HL-60/S4 treated with phorbol 12-myristate 13-acetate at 8.2 ng/mL for 4 days and 3 days (cell line): ENCODE results near the gene NLGN1.

Experiments used
- in situ Hi-C: fragments of 300-500 bp; cut with MboI; formaldehyde crosslinking; loops from 2 replicates; pipeline ENCODE4 v1.15.0; 2022; ENCODE audit warnings: low sequenced_read_pairs

The NLGN1 gene

DNA sequence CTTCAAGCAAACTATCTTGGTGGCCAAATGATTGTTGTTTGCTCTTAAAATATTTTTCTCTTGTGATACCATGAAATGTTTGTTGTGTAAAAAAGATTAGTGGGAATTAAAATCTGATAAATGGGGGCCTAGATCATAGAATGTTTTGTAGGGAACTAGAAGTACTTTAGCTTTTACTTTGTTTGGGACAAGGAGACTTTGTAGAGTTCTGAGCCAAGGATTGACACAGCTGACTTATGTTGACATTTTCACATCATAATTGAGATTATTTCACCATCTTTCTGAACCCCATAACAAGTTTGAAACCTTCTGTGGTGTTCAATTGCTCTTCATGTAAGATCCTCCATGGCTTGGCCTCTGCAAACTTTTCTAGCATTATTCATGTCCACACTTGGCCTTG lies 235.4 kb downstream of the NLGN1 start:
- in situ Hi-C loops, result no loop called here

DNA sequence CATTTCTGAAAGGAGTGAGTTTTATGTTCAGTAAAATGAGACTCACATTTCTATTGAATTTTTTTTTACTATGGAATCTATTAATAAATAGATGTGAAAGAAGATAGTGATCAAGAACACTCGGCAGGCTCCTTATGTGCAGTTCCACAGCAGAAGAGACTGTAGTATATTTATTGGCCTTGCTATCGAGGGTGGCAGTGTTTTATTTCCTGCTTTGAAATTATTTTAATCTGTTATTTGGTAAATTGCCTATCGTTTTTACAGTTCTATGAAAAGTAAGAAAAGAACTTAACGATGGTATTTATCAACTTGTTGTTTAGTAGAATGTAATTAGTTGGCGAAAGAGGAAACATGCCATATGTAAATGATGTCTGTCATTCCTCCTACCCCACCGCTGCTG lies 238.3 kb downstream of the NLGN1 start:
- in situ Hi-C loops, result no loop called here

DNA sequence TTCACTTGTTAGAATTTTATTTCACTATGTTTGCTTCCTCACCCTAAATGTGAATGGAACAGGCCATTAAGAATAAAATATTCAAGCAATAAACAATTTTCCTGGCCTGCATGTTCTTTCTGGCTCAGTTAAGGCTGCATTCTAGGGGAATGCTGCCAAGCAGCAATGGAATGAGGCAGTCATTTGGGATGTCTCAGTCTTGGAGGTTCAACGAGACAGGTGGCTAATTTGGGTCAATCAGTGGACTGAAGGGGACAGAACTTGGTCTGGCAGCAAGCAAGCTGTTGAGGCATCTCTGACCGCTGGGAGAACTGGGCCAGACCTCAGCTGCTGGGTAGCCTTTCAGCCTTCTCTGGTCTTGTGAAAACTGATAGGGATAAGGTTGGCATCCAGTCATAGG lies 241.6 kb downstream of the NLGN1 start:
- in situ Hi-C loops, result no loop called here

DNA sequence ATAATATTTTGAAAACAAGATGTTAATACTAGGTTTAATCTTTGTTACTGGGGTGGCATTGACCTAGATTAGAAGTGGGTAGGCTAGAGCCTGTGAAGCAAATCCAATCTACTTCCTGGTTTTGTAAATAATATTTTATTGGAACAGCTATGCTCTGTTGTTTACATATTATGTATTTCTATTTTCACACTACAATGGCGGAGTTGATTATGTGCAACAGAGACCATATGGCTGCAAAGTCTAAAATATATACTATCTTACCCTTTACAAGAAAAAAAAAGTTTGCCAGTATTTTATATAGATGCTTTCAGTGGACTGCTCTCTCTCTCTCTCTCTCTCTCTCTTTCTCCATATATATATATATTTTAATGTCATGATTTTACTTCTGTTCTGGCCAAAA lies 244.2 kb downstream of the NLGN1 start:
- in situ Hi-C loops, result no loop called here

DNA sequence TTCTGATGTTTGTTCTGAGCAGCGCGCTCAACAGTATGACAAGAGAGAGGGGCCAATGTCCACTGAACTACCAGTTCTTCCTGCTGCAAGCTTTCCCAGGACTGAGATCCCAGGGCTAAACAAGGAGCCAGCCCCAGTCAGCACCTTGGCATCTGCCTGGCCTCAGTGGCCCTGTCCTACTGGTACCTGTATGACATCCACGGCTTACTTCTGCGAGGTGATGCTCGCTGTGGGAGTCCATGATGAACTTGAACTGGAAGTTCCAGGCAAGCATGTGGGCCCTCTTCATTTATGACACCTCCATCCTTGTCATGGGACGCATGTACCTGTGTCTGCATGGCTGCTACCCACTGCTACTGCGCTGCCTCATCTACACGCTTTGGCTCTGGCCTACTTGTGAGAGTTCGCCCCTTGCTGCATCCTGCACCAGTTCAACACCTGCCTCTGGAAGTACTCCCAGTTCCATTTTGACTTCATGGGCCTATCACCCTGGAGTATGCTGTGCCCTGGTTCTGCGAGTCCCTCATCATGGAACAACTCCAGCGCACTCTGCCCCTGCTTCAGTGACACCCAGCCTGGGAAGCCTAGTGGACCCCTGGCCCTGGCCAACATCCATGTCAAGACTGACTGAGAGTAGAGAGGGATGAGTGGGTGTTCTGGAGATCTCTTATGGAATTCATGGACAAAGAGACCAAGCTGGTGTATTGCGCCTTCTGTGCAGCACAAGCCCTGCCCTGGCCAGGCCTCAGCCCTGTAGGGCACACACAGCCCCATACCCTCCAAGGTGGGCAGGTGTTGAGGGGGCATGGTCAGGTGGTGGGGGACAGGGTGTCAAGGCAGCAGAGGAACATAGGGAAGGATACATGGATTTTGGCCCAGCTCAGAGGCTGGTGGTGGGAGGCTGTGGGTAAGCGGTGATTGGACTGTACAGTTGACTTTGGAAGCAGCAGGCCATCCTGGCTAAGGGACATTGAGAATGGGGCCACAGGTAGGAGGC lies 246.8 kb downstream of the NLGN1 start:
- in situ Hi-C loops, result no loop called here

DNA sequence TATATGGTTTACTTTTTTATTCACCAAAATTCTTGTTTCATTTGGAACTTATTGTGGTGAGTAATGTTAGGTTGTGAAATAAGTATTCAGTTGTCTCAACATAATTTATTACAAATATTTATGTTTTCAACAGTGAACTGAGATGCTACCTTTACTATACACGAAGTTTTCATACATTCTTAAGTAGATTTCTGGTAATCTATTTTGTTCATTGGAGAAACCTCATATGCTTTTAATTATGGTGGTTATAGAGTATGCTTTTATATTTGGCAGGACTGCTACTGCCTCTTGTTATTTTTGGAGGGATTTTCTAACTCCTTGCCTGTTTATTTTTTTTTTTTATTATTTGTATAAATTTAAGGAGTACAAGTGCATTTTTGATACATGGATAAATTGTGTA lies 253.1 kb downstream of the NLGN1 start:
- in situ Hi-C loops, result no loop called here

DNA sequence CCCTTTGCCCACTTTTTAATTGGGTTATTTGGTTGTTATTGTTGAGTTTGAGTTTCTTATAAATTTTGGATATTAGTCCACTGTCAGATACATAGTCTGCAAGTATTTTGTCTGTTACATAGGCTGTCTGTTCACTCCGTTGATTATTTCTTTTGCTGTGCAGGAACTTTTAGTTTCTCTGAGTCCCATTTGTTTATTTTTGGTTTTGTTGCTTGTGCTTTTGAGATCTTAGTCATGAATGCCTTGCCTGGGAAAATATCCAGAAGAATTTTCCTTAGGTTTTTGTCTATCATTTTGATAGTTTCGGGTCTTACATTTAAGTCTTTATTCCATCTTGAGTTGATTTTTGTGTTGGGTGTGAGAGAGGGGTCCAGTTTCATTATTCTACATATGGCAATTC lies 254.5 kb downstream of the NLGN1 start:
- in situ Hi-C loops, result no loop called here

DNA sequence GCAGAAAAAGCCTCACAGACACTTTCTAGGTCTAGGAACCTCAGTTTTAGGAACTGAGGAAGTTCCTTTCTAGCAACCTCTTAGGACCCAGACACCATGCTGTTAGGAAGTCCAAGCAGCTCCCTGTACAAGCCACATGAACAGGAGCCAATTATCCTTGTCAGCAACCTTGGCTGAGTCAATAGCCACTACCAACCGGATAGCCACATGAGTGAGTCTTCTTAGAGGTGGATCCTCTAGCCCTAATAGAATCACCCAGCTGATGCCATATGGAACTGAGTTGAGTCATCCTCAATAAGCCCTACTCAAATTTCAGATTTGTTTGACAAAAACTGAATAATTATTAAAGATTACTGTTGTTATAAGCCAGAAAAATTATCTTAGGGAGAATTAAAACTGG lies 256.2 kb downstream of the NLGN1 start:
- in situ Hi-C loops, result no loop called here

DNA sequence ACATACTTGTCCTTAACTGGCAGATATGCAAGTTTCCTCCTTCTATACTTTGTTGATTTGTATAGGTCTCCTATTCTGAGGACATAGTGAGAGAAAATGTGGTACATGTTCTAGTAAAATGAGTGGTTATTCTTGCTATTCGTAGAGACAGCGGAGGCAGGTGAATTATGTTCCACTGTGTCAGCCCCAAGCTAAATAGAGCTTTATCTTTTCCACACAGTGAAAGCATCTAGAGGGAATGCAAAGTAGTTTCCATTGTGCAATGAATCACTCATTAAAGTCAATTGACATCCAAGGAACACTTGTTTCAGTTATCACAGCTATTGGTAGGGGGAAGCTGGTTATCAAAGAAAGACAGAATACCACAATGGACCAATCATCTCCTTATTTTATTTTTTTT lies 262.4 kb downstream of the NLGN1 start:
- in situ Hi-C loops, result no loop called here

DNA sequence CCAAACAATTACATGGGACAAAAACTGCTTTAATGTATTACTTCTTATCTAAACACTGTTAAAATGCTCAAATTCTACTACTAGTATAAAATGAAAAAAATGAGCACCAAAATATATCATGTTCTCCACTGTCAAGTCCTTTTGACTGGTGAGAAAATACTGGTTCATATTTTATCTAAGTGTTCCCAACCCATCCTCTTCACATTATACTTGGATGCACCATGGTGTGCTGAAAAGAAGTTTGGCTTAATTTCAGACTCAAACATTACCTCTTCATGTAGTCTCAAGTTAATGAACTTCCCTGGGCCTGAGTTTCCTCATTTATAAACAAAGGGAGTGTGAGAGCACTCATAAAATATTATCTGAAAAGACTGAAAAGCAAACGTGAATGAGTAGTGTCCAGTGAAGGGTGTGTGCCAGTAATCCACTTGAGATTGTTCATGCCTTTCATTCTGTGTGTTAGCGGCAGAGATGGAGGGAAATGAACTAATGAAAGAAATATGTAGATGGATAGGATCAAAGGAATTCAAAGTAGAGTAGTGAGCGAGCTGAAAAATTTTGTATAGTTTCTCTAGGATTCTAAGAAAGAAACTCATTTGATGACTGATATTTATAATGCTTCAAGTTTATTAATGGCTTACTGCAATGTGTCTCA lies 263.2 kb downstream of the NLGN1 start:
- in situ Hi-C loops, result no loop called here

DNA sequence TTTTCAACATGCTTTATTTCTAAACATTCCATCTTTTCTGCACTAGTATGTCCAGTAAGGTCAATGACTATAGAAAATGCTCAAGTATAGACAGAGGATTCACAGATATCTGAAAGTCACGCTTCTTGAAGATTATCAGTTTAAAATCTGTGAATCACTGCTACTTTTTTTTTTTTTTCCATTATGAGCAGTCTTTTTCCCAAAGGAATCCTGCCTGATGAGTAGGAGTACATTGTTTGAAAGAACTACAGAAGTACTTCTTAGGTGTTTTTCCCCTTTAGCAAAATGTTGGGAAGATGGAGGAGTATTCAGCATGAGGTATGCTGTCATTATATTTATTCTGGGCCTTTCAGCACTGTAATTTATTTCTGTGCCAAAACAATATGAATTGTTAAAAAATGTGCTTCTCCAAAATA lies 266.2 kb downstream of the NLGN1 start:
- in situ Hi-C loops, result no loop called here

DNA sequence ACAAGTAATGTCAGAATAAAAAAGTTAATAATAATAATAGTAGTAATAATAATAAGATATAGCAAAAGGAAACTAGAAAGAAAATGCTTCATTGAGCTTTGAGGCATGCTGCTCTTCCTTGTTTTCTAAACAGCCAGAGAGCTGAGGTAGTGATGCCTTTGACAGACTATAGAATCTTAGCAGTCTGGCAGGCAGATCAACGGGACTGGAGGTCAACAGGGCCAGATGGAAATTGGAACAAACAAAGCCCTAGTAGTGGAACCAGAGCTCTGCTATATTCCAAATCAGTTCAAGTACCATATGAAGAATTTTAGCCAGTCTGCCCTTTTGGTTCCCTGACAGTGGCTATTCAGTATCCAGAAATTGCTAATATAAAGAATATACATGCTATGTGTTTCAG lies 278.6 kb downstream of the NLGN1 start:
- in situ Hi-C loops, result no loop called here

DNA sequence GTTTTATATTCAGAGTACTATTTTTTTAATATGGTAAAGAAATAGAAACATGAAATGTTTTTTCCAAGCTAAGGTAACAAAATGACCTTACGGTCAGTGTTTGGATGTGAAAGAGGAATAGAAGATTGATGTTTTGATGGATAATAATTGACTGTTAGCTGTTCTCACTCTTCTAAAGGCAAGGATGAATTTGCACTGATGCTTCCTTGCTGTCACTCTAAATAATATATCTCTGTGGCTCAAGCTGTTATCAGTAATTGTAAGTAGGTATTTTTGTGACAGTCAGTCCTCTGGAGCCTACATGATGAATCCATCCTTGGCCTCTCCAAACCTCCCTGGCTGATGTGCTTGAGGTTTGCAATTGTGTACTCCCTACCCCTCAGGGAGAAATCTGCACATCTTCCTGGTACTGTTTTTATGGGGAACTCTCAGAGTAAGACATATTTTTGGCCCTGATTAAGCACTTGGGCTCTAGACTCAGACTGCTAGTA lies 283.7 kb downstream of the NLGN1 start:
- in situ Hi-C loops, result no loop called here

DNA sequence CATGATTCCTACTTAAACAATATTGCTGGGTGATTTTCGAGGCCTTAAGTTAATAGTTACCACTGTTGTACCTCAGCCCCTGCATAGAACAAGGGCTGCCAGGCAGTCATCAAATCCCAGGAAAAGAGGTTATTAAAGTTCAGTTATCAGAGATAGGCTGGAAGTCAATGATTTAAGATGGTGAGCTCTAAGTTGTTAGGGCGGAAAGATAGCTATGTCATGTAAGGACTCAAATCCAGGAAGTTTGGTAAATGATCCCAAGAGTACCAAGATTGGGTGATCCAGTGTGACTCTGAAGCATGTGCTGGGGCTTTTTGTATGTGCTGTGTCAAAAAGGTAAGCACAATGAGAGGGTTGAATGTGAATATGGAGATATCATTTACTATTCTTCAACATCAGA lies 287.9 kb downstream of the NLGN1 start:
- in situ Hi-C loops, result no loop called here

DNA sequence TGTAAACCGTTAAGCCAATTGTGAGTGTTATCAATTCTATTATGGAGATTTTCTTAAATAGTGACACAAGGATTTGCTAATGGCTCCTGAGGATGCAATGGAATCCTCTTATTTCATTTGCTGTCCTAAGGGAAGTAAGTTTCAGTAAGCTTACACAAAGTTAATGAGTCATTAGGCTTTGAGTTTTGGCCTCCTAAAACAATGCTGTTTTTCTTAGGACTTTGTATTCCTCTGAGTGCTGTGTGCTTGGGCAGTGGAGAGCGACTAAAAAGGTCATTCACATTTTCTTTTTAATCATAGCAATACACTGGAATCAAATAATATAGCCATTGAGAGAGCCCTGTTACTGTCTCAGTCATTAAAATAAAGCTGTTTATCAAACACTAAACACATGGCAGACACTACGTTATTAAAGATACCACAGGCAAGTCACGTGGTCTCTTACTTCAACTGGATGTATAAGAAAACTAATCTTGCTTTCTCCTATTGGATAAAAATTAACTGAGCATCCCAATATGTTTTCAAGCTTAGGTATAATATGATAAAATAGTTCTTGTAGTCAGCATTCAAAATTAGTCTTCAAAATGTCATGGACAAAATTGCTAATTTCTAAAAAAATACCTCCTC lies 290.8 kb downstream of the NLGN1 start:
- in situ Hi-C loops, result no loop called here

DNA sequence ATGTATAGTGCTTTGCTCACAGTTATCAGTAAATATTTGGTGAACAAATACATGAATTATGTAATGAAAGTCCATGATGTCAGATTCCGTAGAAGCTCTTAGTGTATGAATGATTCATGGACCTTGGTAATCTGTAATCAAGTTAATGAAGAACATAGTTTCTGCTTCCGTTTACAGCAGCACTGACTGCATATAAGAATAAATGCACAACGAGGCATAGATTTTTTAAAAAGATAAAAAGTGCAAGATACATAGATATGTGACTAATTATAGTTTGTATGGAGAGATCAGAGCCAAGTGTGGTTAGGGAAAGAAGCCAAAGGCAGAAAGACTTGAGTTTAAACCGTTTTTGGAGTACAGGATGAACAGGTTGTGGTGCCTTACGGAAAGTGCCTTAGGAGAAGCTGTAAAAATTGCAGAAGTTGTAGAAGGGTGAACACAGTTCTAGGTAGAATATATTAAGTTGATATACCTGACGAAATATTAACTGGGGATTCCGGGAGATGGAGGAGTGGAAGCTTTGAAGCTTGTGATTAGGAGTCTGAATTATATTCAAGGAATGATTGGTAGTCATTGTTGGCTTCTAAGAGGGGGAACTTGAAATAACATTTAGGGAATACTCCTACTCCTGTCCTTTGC lies 293.1 kb downstream of the NLGN1 start:
- in situ Hi-C loops, result no loop called here

DNA sequence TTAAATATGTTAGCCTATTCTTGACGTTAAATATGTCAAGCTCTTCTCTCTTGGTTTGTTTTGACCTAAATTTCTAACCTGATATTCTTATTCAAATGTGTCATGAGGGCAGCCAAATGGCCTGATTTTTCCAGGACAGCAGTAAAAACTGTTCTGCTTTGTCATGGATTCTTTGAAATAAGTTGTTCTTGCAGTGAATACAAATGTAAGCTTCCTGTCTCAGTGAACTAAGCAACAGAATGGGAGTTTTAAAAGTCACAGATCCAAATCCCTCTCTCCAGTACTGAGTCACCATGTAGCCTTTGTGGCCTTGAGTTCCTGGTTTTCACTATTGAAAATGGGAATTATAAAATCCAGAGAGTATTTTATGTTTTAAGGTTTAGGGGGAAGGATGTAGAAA lies 301.8 kb downstream of the NLGN1 start:
- in situ Hi-C loops, result no loop called here

DNA sequence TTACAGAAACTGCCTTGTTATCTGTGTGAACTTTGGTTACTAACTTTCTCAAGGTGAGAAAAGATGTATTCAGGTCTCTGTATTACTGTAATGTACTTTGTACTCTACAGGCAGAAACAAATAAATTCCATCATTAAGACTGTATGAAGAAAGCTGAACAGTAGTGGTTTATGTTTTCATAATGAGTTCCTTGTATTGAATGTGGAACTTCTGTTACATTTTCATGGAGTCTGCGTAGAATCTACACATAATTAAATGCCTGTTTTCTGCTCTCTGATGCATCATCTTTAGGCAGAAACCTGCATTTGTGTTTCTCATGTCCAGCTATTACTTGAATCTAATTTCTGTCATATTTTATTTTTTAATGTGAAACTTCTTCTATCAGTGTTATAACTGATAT lies 302.8 kb downstream of the NLGN1 start:
- in situ Hi-C loops, result no loop called here

DNA sequence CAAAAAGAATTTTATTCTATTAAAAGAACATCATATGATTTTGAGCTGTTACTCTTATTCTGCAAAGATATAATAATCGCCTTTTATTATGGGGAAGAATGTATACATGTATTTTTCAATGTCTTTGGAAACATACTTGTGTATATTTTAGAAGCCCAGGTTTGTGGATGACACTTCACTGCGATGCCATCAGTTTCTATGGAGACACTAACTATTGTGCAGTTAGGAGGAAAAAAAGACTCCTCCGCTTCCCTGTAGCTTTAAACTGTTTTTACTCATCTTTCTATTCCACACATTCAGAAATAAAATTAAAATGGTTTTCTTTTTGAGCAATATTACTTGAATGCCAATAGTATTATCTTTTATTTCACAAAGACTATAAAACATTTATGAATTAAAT lies 305.0 kb downstream of the NLGN1 start:
- in situ Hi-C loops, result no loop called here

DNA sequence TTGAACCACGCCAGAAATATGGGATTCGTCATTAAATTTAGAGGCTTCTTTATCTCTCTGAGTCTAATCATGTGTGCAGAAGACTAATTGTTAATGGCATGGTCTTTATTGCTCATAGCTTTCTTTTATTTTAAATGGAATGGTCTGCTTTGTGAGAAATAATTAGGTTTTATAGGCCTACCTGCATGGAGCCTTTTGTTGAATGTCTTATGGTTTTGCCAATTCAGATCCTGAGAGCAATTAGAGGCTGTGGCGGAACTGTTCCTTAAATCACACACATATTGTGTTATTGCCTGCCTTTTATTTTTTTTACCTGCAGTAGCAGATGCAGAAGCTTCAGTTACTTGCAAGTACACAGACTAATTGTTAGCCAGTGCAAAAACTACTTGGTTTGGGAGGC lies 306.2 kb downstream of the NLGN1 start:
- in situ Hi-C loops, result no loop called here

DNA sequence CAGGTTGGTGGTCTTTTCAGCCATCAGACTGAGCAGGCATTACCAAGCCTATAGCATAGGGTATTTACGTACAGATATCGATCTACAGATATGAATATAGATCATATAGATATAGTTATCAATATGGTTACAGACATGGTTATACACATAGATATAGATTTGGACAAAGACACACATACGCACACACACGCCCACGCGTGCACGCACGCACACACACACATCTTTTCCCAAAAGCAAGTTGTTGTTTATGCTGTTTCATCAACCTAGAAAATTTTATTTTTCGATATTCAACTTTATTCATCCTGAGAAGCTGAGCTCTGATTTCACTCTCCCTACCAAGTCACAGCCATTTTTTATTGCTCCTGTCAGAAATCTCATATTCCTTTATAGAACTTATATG lies 309.1 kb downstream of the NLGN1 start:
- in situ Hi-C loops, result no loop called here
